H9 (cell line): Measurements from ENCODE around the gene TMEM135. TPM values are rescaled to one million over a fixed set of nuclear protein-coding genes. Genes with fewer than 3 reads are reported as not detected.

ENCODE experiments used
- DNase-seq: peaks from one replicate; pipeline ENCODE4 v3.0.0-alpha.2; 2017
- H2AFZ ChIP-seq: one replicate; pipeline ENCODE4 v1.6.1; 2013; ENCODE audit warnings: mild to moderate bottlenecking, low read length, control low read depth, moderate library complexity
- H2AK5ac ChIP-seq: 2 replicates; pipeline ENCODE4 v1.6.1; 2013; ENCODE audit warnings: low read length, control low read depth, mixed read lengths; ENCODE audit not compliant: insufficient read length
- H2BK120ac ChIP-seq: one replicate; pipeline ENCODE4 v1.6.1; 2013; ENCODE audit warnings: low read depth, mild to moderate bottlenecking, low read length, control low read depth, inconsistent platforms; ENCODE audit not compliant: poor library complexity, severe bottlenecking
- H2BK12ac ChIP-seq: 2 replicates; pipeline ENCODE4 v1.6.1; 2013; ENCODE audit warnings: low read length, control low read depth, mixed read lengths, low read depth; ENCODE audit not compliant: insufficient read length
- H2BK15ac ChIP-seq: 2 replicates; pipeline ENCODE4 v1.6.1; 2013; ENCODE audit warnings: low read depth, low read length, control low read depth
- H2BK20ac ChIP-seq: one replicate; pipeline ENCODE4 v1.6.1; 2013; ENCODE audit warnings: low read depth, mild to moderate bottlenecking, low read length, control low read depth, inconsistent platforms; ENCODE audit not compliant: poor library complexity, severe bottlenecking
- H2BK5ac ChIP-seq: 2 replicates; pipeline ENCODE4 v1.6.1; 2013; ENCODE audit warnings: low read length, control low read depth, mixed read lengths; ENCODE audit not compliant: insufficient read length
- H3K14ac ChIP-seq: 2 replicates; pipeline ENCODE4 v1.6.1; 2013; ENCODE audit warnings: low read length, control low read depth; ENCODE audit not compliant: insufficient read depth
- H3K18ac ChIP-seq: 2 replicates; pipeline ENCODE4 v1.6.1; 2013; ENCODE audit warnings: low read depth, mild to moderate bottlenecking, mixed read lengths, low read length, control low read depth; ENCODE audit not compliant: insufficient read length
- H3K23ac ChIP-seq: 2 replicates; pipeline ENCODE4 v1.6.1; 2013; ENCODE audit warnings: low read length, control low read depth, mixed read lengths, low read depth; ENCODE audit not compliant: insufficient read length
- H3K23me2 ChIP-seq: 2 replicates; pipeline ENCODE4 v1.6.1; 2013; ENCODE audit warnings: low read depth, mild to moderate bottlenecking, mixed read lengths, low read length, control low read depth; ENCODE audit not compliant: insufficient read length, poor library complexity, severe bottlenecking
- H3K27ac ChIP-seq: 2 replicates; pipeline ENCODE4 v1.5.1; 2013; ENCODE audit warnings: low read length, control low read depth, mixed read lengths, low read depth; ENCODE audit not compliant: insufficient read length
- H3K27me3 ChIP-seq: 2 replicates; pipeline ENCODE4 v1.6.1; 2013; ENCODE audit warnings: low read length, control low read depth, inconsistent platforms; ENCODE audit not compliant: insufficient read depth
- H3K4ac ChIP-seq: 2 replicates; pipeline ENCODE4 v1.6.1; 2013; ENCODE audit warnings: low read depth, mild to moderate bottlenecking, control low read depth, inconsistent platforms, low read length, moderate library complexity
- H3K4me1 ChIP-seq: 2 replicates; pipeline ENCODE4 v1.6.1; 2013; ENCODE audit warnings: low read length, control low read depth, inconsistent platforms; ENCODE audit not compliant: insufficient read depth
- H3K4me2 ChIP-seq: 2 replicates; pipeline ENCODE4 v1.6.1; 2013; ENCODE audit warnings: low read length, control low read depth, mixed read lengths; ENCODE audit not compliant: insufficient read length, insufficient read depth
- H3K56ac ChIP-seq: 2 replicates; pipeline ENCODE4 v1.6.1; 2013; ENCODE audit warnings: low read depth, mild to moderate bottlenecking, mixed read lengths, low read length, control low read depth; ENCODE audit not compliant: insufficient read length
- H3K79me1 ChIP-seq: 2 replicates; pipeline ENCODE4 v1.6.1; 2013; ENCODE audit warnings: low read depth, mild to moderate bottlenecking, moderate library complexity, low read length, control low read depth, inconsistent platforms; ENCODE audit not compliant: insufficient read depth, poor library complexity, severe bottlenecking
- H3K79me2 ChIP-seq: 2 replicates; pipeline ENCODE4 v1.6.1; 2013; ENCODE audit warnings: low read length, control low read depth, inconsistent platforms; ENCODE audit not compliant: insufficient read depth
- H3K9ac ChIP-seq: 2 replicates; pipeline ENCODE4 v1.6.1; 2013; ENCODE audit warnings: low read length, control low read depth, mixed read lengths; ENCODE audit not compliant: insufficient read length; ENCODE audit errors: extremely low read depth
- H3K9me3 ChIP-seq: one replicate; pipeline ENCODE4 v1.6.1; 2013; ENCODE audit warnings: low read depth, low read length, inconsistent platforms; ENCODE audit not compliant: control insufficient read depth
- H3T11ph ChIP-seq: one replicate; pipeline ENCODE4 v1.6.1; 2013; ENCODE audit warnings: mild to moderate bottlenecking, low read length, control low read depth, inconsistent platforms
- H4K20me1 ChIP-seq: one replicate; pipeline ENCODE4 v1.6.1; 2013; ENCODE audit not compliant: control insufficient read depth, insufficient read length, insufficient read depth
- H4K5ac ChIP-seq: 2 replicates; pipeline ENCODE4 v1.6.1; 2013; ENCODE audit warnings: low read depth, mild to moderate bottlenecking, mixed read lengths, low read length, control low read depth; ENCODE audit not compliant: insufficient read length
- H4K8ac ChIP-seq: replicated peaks from 2 replicates; pipeline ENCODE4 v1.6.1; 2013; ENCODE audit warnings: low read length, control low read depth, mixed read lengths, low read depth; ENCODE audit not compliant: insufficient read length
- H4K91ac ChIP-seq: 2 replicates; pipeline ENCODE4 v1.6.1; 2013; ENCODE audit warnings: low read depth, mild to moderate bottlenecking, moderate library complexity, mixed read lengths, low read length, control low read depth; ENCODE audit not compliant: insufficient read length
- H3K27ac Mint-ChIP-seq, 3 experiments: 2 replicates in 2 of 3; 3 replicates in 1 of 3; pipeline ENCODE4 v1.8.0; 2020 to 2021; ENCODE audit warnings: mixed read lengths in 3 of 3, mild to moderate bottlenecking in 1 of 3, moderate library complexity in 1 of 3
- H3K27me3 Mint-ChIP-seq: 2 replicates; pipeline ENCODE4 v1.8.0; 2021; ENCODE audit warnings: low read depth, mild to moderate bottlenecking, moderate library complexity, mixed read lengths
- H3K36me3 Mint-ChIP-seq, 3 experiments: 2 replicates in 2 of 3; 3 replicates in 1 of 3; pipeline ENCODE4 v1.8.0; 2020 to 2021; ENCODE audit warnings: low read depth in 3 of 3, mixed read lengths in 3 of 3; ENCODE audit not compliant: insufficient read depth in 1 of 3
- H3K4me1 Mint-ChIP-seq, 2 experiments: 2 replicates each; pipeline ENCODE4 v1.8.0; 2020; ENCODE audit warnings: mixed read lengths in 2 of 2
- H3K4me3 Mint-ChIP-seq, 2 experiments: 2 replicates in 1 of 2; 3 replicates in 1 of 2; pipeline ENCODE4 v1.8.0; 2020 to 2021; ENCODE audit warnings: mild to moderate bottlenecking in 2 of 2, mixed read lengths in 2 of 2, moderate library complexity in 1 of 2
- H3K9me3 Mint-ChIP-seq, 2 experiments: 2 replicates in 1 of 2; 3 replicates in 1 of 2; pipeline ENCODE4 v1.8.0; 2020; ENCODE audit warnings: mild to moderate bottlenecking in 2 of 2, mixed read lengths in 2 of 2, moderate library complexity in 1 of 2
- WGBS: extraction: QIAGEN DNeasy Blood & Tissue Kit; methylation state at CpG from one replicate; pipeline ENCODE4 v1.1.7; 2013; ENCODE audit warnings: missing lambda C conversion rate, low lambda C conversion rate, mixed read lengths; ENCODE audit not compliant: insufficient read length; ENCODE audit errors: extremely low coverage; 5-methylcytosine and 5-hydroxymethylcytosine counted together
- total RNA-seq: library from RNA; stranded (reverse); gene quantifications from 2 replicates; pipeline ENCODE4 v1.2.1, GENCODE V29; 2021
- TF ChIP-seq, protein P1 (sequence below): fragments of 200-600 bp; sonication (generic); conservative IDR thresholded peaks from 3 replicates; pipeline ENCODE4 v1.8.0; 2021; ENCODE audit warnings: antibody characterized with exemption, mild to moderate bottlenecking

The TMEM135 gene
- total RNA-seq, 1 experiment from 2014 or later: 25.2 TPM

DNA sequence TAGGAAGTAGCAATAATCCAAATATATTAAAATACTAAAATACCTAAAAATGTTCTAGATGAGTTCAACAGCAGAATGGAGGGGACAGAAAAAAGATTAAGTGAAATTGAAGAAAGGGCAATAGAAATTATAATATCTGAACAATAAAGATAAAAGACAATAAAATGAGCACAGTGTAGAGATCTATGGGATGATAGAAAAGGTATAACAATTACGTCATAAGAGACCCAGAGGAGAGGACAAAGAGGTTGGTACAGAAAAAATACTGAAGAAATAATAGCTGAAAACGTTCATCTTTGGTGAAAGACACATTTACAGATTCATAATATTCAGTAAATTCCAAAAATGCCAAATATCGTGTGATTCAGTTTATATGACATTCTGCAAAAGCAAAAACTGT is 143.4 kb downstream of the TMEM135 start:
- Histone ChIP-seq H3K18ac (no peak overlapping the region), H2BK12ac (no peak overlapping the region), H3K27ac (no peak overlapping the region), H3K23ac (no peak overlapping the region), H3K23me2 (no peaks in the 10 kb centered on the region), H2BK5ac (no peak overlapping the region), H3K4me1 (no peaks in the 10 kb centered on the region), H3K9me3 (peaks cover 7% of the 10 kb centered on the region), H3K56ac (no peak overlapping the region), H2BK120ac (no peak overlapping the region), H4K5ac (no peak overlapping the region), H2BK15ac (no peak overlapping the region), H3K14ac (no peak overlapping the region), H3K79me2 (no peaks in the 10 kb centered on the region), H3K4ac (no peak overlapping the region), H3K27me3 (no peaks in the 10 kb centered on the region), H2AK5ac (no peak overlapping the region), H3K4me2 (no peak overlapping the region), H4K20me1 (no peaks in the 10 kb centered on the region), H3K79me1 (no peaks in the 10 kb centered on the region), H3T11ph (no peak overlapping the region), H3K9ac (no peak overlapping the region), H2AFZ (no peak overlapping the region), H4K8ac (no peak overlapping the region), H4K91ac (no peak overlapping the region), H2BK20ac (no peak overlapping the region)
- TF ChIP-seq, protein P1, sequence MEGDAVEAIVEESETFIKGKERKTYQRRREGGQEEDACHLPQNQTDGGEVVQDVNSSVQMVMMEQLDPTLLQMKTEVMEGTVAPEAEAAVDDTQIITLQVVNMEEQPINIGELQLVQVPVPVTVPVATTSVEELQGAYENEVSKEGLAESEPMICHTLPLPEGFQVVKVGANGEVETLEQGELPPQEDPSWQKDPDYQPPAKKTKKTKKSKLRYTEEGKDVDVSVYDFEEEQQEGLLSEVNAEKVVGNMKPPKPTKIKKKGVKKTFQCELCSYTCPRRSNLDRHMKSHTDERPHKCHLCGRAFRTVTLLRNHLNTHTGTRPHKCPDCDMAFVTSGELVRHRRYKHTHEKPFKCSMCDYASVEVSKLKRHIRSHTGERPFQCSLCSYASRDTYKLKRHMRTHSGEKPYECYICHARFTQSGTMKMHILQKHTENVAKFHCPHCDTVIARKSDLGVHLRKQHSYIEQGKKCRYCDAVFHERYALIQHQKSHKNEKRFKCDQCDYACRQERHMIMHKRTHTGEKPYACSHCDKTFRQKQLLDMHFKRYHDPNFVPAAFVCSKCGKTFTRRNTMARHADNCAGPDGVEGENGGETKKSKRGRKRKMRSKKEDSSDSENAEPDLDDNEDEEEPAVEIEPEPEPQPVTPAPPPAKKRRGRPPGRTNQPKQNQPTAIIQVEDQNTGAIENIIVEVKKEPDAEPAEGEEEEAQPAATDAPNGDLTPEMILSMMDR: no peak
- peaks cover 6 to 16% (median 10%) of the 10 kb centered on the region in 3 experiments; a peak in 6 of 7 replicates for H3K36me3 Mint-ChIP-seq
- no peak overlapping the region for H3K4me3 Mint-ChIP-seq
- no peak overlapping the region for H3K27ac Mint-ChIP-seq
- H3K9me3 Mint-ChIP-seq: peaks cover 10 to 12% of the 10 kb centered on the region in 2 experiments; a peak in 4 of 5 replicates
- DNase-seq: no peak
- H3K4me1 Mint-ChIP-seq: peaks cover 0 to 1% of the 10 kb centered on the region in 2 experiments; a peak in 3 of 4 replicates
- WGBS: no CpG with 5 or more reads among the region's 3 CpGs
- H3K27me3 Mint-ChIP-seq: no peaks in the 10 kb centered on the region
